Measurements from ENCODE around the gene CBY1. TPM values are rescaled to one million over a fixed set of nuclear protein-coding genes. Genes with fewer than 3 reads are reported as not detected.

Gene CBY1
- total RNA-seq, result 18.6 and 18.7 TPM in 2 replicates

DNA sequence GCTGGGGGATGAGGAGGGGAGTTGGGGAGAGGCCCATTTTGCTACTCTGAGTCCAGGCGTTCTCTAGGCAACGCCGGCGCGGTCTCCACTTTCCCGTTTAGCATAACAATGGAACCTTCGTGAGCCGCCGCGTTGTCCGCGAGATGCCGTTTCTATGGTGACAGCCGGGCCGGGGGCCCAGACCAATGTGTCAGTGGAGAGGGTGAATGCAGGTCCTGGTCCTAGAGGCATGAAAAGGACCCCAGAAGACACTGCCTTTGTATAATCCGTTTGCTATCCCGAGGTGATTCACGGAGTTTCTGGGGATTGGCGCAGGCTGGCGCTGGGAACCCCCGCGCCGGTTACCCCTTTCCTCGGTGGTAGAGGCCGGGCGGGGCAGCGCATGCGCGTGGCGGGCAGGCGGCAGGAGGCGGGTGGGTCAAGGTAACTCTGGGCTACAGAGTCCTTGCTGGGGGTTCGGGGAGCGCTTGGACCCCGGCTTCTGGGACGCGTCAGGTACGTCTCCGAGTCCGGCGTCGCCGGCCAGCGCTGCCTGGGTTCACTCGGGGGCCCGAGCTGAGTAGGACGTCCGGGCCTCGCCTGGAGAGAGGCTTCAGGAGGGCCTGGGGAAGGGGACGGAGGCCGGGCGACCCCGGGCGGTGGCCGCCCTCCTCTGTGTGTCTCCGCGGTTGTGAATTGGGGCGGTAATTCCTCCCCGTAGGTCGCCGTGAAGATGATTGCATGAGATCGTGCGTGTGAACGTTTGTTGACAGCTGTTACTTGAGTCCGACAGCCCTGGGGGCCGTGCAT lies at the start of gene CBY1, which contains the start of gene FAM227A:
Gene CBY1 (plus strand): TSS at position 383 of the 789 bp plus-strand sequence. CDS start 11,417 bp downstream, outside the sequence.
Gene FAM227A (minus strand): TSS at position 137 of the 789 bp plus-strand sequence. CDS start 6,224 bp downstream, outside the sequence.

DNA sequence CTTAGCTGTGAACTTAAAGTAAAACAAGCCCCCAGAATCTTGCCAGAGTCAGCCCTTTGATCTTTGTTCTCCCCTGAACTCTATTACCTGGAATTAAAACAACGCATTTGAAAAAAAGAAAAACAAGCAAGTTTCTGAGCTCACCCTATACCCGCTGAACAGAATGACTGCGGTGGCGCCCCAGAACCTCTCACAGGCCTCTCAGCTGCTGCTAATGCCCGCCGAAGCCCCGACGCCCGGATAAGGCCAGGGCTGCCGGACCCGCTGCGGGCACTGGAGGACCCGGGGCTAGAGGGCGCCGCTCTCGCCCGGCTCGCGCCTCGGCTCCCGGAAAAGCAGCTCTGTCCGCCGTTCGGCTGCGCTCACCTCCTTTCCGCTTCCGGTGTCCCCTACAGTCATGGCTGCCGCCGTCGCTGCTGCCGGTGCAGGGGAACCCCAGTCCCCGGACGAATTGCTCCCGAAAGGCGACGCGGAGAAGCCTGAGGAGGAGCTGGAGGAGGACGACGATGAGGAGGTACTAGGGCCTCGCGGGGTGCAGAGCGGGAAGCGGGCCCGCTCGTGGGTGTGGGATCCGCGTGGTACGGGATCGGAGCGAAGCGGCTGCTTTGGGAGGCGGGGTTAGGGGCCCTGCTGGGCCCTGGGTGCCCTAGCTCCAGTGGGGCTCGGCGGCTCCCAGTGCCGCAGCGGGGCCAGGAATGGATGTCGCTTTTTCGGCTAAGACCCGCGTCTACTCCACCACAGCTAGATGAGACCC lies 25.3 kb downstream of the CBY1 start, which contains the start of gene TOMM22:
Gene TOMM22 (plus strand): TSS at position 376 of the 754 bp plus-strand sequence. CDS start 22 bp downstream, at position 398.

DNA sequence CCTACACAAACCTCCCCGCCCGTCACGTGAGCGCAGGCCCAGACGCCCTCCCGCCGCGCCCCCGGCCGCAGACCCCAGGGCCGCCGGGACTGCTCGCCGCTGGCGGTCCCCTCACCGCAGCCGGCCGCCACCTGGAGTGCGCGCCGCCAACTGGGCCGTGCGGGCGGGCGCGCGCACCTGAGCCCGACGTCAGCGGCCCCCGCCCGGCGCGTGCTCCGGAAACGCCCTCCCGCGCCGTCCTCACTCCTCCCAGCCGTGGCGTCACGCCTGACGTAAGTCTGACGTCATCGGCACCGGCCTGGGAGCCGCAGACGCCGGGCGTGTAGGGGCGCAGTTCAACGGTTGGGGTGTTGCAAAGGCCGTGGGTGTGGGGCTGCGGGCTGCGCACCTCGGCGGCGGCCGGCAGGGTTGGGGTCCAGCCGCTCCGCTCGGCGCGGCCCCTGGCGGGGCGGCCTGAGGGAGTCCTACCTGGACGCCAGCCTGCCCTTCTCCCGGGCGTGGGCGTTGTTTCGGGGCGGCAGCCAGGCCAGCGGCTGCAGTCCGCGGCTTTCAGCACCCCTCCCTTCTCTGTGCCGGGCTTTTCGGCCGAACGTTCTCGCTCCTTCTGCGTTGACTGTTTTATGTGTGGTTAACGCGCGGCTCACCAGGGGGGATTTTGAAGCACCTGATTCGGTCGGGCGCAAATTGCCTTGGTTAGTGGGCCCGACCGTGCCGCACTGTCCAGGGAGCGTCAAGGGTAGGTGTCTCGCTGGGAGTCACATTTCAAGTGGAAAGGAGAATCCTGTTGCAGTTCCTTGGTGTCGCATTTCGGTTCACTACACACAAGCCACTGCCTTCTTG lies 44.6 kb downstream of the CBY1 start, which contains the start of gene JOSD1:
Gene JOSD1 (minus strand): TSS at position 155 of the 840 bp plus-strand sequence. CDS start 956 bp downstream, outside the sequence.

DNA sequence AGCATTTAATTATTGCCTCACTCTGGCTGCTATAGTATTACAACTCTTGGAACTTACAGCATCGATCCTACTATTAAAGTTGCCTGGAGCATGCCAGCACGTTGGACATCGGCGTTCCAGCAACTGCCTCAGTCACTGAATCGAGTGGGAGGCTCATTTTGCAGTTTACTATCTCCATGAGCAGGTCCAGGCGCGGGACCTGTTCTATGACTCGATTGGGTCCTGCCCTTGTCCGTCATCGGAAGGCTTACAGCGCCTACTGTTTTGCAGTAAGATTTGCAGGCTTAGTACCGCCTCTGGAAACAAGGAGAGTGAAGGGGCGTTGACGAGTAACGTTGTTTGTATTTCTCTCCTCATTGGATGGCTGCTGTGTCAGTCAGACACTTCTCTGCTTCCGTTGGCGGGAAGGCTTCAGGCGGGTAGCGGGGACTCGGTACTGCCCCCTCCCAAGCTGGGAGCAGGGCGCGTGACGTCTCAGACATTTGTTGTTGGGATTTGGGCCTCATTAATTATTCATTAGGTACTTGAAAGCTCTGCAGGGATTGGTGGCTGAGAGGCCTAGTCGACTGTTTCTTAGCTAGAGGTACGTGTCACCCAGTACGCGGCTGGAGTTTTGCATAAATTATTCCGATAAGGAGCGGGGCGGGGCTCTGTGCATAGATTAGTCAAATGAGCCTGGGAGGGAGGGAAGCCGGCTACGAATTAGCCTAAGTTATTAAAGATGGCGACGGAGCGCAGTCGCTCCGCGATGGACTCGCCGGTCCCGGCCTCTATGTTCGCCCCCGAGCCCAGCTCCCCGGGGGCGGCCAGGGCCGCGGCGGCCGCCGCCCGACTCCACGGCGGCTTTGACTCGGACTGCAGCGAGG lies 49.0 kb downstream of the CBY1 start, which contains the start of gene GTPBP1:
Gene GTPBP1 (plus strand): TSS at position 710 of the 866 bp plus-strand sequence. CDS start 12 bp downstream, at position 722.

Other genes starting within 250 kb of the CBY1 start
- not detected in 2 replicates for gene KCNJ4, start 201.4 kb upstream of the CBY1 start, total RNA-seq
- gene KDELR3, start 188.5 kb upstream of the CBY1 start, total RNA-seq, result 46.8 and 60.1 TPM in 2 replicates
- 524 and 540 TPM in 2 replicates for gene DDX17, start 150.3 kb upstream of the CBY1 start, total RNA-seq
- gene DMC1, start 86.5 kb upstream of the CBY1 start, total RNA-seq, result 4.1 and 4.2 TPM in 2 replicates
- gene FAM227A, start 246 bp upstream of the CBY1 start, total RNA-seq, result 1.1 and 1.5 TPM in 2 replicates
- 103 and 120 TPM in 2 replicates for gene TOMM22, start 25.3 kb downstream of the CBY1 start, total RNA-seq
- gene JOSD1, start 44.3 kb downstream of the CBY1 start, total RNA-seq, result 70.9 and 79.0 TPM in 2 replicates
- gene GTPBP1, start 49.3 kb downstream of the CBY1 start, total RNA-seq, result 26.6 and 37.5 TPM in 2 replicates
- 101 and 126 TPM in 2 replicates for gene SUN2, start 99.4 kb downstream of the CBY1 start, total RNA-seq
- 8.5 and 9.5 TPM in 2 replicates for gene DNAL4, start 137.5 kb downstream of the CBY1 start, total RNA-seq
- gene NPTXR, start 187.4 kb downstream of the CBY1 start, total RNA-seq, result 0.29 and 1.3 TPM in 2 replicates
- gene CBX6, start 215.6 kb downstream of the CBY1 start, total RNA-seq, result 59.3 and 73.4 TPM in 2 replicates